Vagina (tissue), 2 donors: ENCODE data around the gene HCRT.

Experiments used
- POLR2A ChIP-seq, 2 donors: fragments of 450-650 bp; IDR thresholded peaks; one replicate each; pipeline ENCODE4 v1.6.1; 2017; ENCODE audit warnings: antibody characterized with exemption in 2 of 2, mild to moderate bottlenecking in 2 of 2, moderate library complexity in 2 of 2
- POLR2AphosphoS5 ChIP-seq, 2 donors: sonication (generic); formaldehyde crosslinking; IDR thresholded peaks; one replicate each; pipeline ENCODE4 v1.9.0; 2017; ENCODE audit warnings: antibody characterized with exemption in 2 of 2, mild to moderate bottlenecking in 2 of 2, low read depth in 1 of 2; ENCODE audit not compliant: insufficient read depth in 1 of 2
- TF ChIP-seq, protein P1 (sequence below), 3 experiments: fragments of 450-650 bp in 2 of 3; fragments of 200-600 bp in 1 of 3; sonication (generic) in 1 of 3; IDR thresholded peaks; one replicate each; pipeline ENCODE4 v1.5.1; 2017 to 2019; ENCODE audit warnings: antibody characterized with exemption in 3 of 3, mild to moderate bottlenecking in 2 of 3, moderate library complexity in 2 of 3

DNA sequence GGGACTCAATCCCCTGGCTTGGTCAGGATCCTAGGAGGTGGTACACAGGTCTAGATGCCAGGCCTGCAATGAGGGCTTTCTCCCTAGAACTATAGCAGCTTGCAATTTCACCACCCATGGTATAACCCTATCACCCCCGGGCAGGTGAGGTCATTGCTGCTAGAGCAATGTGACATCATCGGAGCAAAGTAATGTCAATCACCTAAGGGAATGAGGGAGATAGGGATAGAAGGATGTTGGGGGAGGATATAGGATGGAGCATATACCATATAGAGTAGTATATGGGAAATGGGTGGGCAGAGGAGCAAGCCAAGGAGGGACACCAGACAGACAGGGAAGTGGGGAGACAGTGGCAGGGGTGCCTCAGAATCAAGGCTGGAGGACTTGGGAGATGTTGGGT is 7.6 kb downstream of the HCRT start:
- TF ChIP-seq, protein P1, sequence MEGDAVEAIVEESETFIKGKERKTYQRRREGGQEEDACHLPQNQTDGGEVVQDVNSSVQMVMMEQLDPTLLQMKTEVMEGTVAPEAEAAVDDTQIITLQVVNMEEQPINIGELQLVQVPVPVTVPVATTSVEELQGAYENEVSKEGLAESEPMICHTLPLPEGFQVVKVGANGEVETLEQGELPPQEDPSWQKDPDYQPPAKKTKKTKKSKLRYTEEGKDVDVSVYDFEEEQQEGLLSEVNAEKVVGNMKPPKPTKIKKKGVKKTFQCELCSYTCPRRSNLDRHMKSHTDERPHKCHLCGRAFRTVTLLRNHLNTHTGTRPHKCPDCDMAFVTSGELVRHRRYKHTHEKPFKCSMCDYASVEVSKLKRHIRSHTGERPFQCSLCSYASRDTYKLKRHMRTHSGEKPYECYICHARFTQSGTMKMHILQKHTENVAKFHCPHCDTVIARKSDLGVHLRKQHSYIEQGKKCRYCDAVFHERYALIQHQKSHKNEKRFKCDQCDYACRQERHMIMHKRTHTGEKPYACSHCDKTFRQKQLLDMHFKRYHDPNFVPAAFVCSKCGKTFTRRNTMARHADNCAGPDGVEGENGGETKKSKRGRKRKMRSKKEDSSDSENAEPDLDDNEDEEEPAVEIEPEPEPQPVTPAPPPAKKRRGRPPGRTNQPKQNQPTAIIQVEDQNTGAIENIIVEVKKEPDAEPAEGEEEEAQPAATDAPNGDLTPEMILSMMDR (IDR thresholded peaks at IDR 0.05), result no peak
- TF ChIP-seq POLR2A (IDR thresholded peaks at IDR 0.05), result no peak
- no peak for TF ChIP-seq POLR2AphosphoS5 (IDR thresholded peaks at IDR 0.05; ENCODE audit: insufficient read depth in 1 of 2, low read depth in 1 of 2)
